NB4 (cell line): ENCODE results near the gene DYSF.

Experiments used
- DNase-seq: peaks from one replicate; pipeline ENCODE4 v3.0.0; 2010; ENCODE audit warnings: low read depth
- H3K4me3 ChIP-seq: one replicate; pipeline ENCODE4 v1.5.1; 2011; ENCODE audit warnings: mild to moderate bottlenecking, low read depth, low read length, moderate library complexity
- CTCF ChIP-seq: IDR thresholded peaks from one replicate; pipeline ENCODE4 v1.5.1; 2012; ENCODE audit warnings: low read depth, low read length
- MAX ChIP-seq: IDR thresholded peaks from 2 replicates; pipeline ENCODE4 v1.6.1; 2011; ENCODE audit warnings: low read depth, low read length
- MYC ChIP-seq: IDR thresholded peaks from 2 replicates; pipeline ENCODE4 v1.6.1; 2011; ENCODE audit warnings: low read depth, low read length
- POLR2A ChIP-seq: IDR thresholded peaks from 2 replicates; pipeline ENCODE4 v1.6.1; 2011; ENCODE audit warnings: mild to moderate bottlenecking; ENCODE audit not compliant: insufficient read length; ENCODE audit errors: extremely low read depth

The DYSF gene

GRCh38 chr2:71665168-71666093 lies 212.1 kb downstream of the DYSF start:
- no peak for DNase-seq
- TF ChIP-seq MYC: no peak
- no peak for TF ChIP-seq MAX
- no peak for TF ChIP-seq POLR2A
- no peak for TF ChIP-seq CTCF
- H3K4me3 ChIP-seq: no peak overlapping the region

- no peak overlapping the region for H3K4me3 ChIP-seq
- TF ChIP-seq CTCF (no peak), POLR2A (no peak), MAX (no peak), MYC (no peak)
- no peak for DNase-seq
Observed at GRCh38 chr2:71666094-71666474, 212.7 kb downstream of the DYSF start.

- DNase-seq: no peak
Observed at GRCh38 chr2:71667256-71668182, 214.2 kb downstream of the DYSF start.

GRCh38 chr2:71668326-71669057 lies 215.1 kb downstream of the DYSF start:
- DNase-seq: no peak
- no peak overlapping the region for H3K4me3 ChIP-seq
- TF ChIP-seq POLR2A: no peak

More at GRCh38 chr2:71667256-71668182, 214.2 kb downstream of the DYSF start:
- H3K4me3 ChIP-seq: no peak overlapping the region
- no peak for TF ChIP-seq CTCF
- TF ChIP-seq MYC: no peak
- no peak for TF ChIP-seq POLR2A
- TF ChIP-seq MAX: no peak

GRCh38 chr2:71669058-71669456 lies 215.7 kb downstream of the DYSF start:
- no peak for DNase-seq
- no peak overlapping the region for H3K4me3 ChIP-seq
- TF ChIP-seq POLR2A (no peak), MAX (no peak), MYC (no peak), CTCF (no peak)
